ENCODE results near the gene SLC25A40.
"Not testable (repeated sequence)": the region's sequence is repeated elsewhere in the genome, so short reads cannot be mapped to it uniquely, and the experiment has no call there.

The SLC25A40 gene

GRCh38 chr7:87822056-87822455 lies 54.1 kb downstream of the SLC25A40 start:
- H3K36me3 ChIP-seq (ENCODE audit: control insufficient read depth, insufficient read depth, low read length); H3K4me1 ChIP-seq (ENCODE audit: control insufficient read depth, insufficient read depth, low read length); H3K27ac ChIP-seq (ENCODE audit: low read depth, low read length); H3K4me3 ChIP-seq (ENCODE audit: low read depth, low read length); H3K27me3 ChIP-seq (ENCODE audit: control insufficient read depth, insufficient read depth, low read length); H3K9ac ChIP-seq (ENCODE audit: low read depth, low read length): not testable (repeated sequence)
- H3K9me3 ChIP-seq (ENCODE audit: control insufficient read depth, insufficient read depth, low read length), result peaks cover 19% of the 10 kb centered on the region

- Histone ChIP-seq H3K4me1 (ENCODE audit: control insufficient read depth, insufficient read depth, low read length) (0 out of 2 replicates have a peak, but pooled peaks cover 5% of the 10 kb centered on the region), H3K9me3 (ENCODE audit: control insufficient read depth, insufficient read depth, low read length) (no peaks in the 10 kb centered on the region), H3K9ac (ENCODE audit: low read depth, low read length) (no peak overlapping the region), H3K27ac (ENCODE audit: low read depth, low read length) (no peak overlapping the region), H3K4me3 (ENCODE audit: low read depth, low read length) (no peak overlapping the region), H3K36me3 (ENCODE audit: control insufficient read depth, insufficient read depth, low read length) (no peaks in the 10 kb centered on the region), H3K27me3 (ENCODE audit: control insufficient read depth, insufficient read depth, low read length) (no peaks in the 10 kb centered on the region)
These were observed 57.8 kb downstream of the SLC25A40 start for GRCh38 chr7:87818336-87818735.

GRCh38 chr7:87816389-87816788 lies 59.8 kb downstream of the SLC25A40 start:
- Histone ChIP-seq H3K27me3 (ENCODE audit: control insufficient read depth, insufficient read depth, low read length) (no peaks in the 10 kb centered on the region), H3K27ac (ENCODE audit: low read depth, low read length) (no peak overlapping the region), H3K9me3 (ENCODE audit: control insufficient read depth, insufficient read depth, low read length) (no peaks in the 10 kb centered on the region), H3K4me1 (ENCODE audit: control insufficient read depth, insufficient read depth, low read length) (0 out of 2 replicates have a peak, but pooled peaks cover 5% of the 10 kb centered on the region), H3K4me3 (ENCODE audit: low read depth, low read length) (no peak overlapping the region), H3K9ac (ENCODE audit: low read depth, low read length) (no peak overlapping the region), H3K36me3 (ENCODE audit: control insufficient read depth, insufficient read depth, low read length) (no peaks in the 10 kb centered on the region)

- Histone ChIP-seq H3K4me1 (ENCODE audit: control insufficient read depth, insufficient read depth, low read length) (peaks cover 11% of the 10 kb centered on the region), H3K27me3 (ENCODE audit: control insufficient read depth, insufficient read depth, low read length) (no peaks in the 10 kb centered on the region), H3K9ac (ENCODE audit: low read depth, low read length) (no peak overlapping the region)
These were observed 65.4 kb downstream of the SLC25A40 start for GRCh38 chr7:87810726-87811125.

GRCh38 chr7:87810130-87810529 lies 66.0 kb downstream of the SLC25A40 start:
- Histone ChIP-seq H3K4me1 (ENCODE audit: control insufficient read depth, insufficient read depth, low read length) (peaks cover 11% of the 10 kb centered on the region), H3K27ac (ENCODE audit: low read depth, low read length) (peak overlapping the region; percentile 21), H3K36me3 (ENCODE audit: control insufficient read depth, insufficient read depth, low read length) (no peaks in the 10 kb centered on the region), H3K27me3 (ENCODE audit: control insufficient read depth, insufficient read depth, low read length) (no peaks in the 10 kb centered on the region), H3K4me3 (ENCODE audit: low read depth, low read length) (no peak overlapping the region), H3K9ac (ENCODE audit: low read depth, low read length) (no peak overlapping the region; the same call in 1 of the 2 replicates), H3K9me3 (ENCODE audit: control insufficient read depth, insufficient read depth, low read length) (no peaks in the 10 kb centered on the region)

More at GRCh38 chr7:87810726-87811125, 65.4 kb downstream of the SLC25A40 start:
- Histone ChIP-seq H3K9me3 (ENCODE audit: control insufficient read depth, insufficient read depth, low read length) (no peaks in the 10 kb centered on the region), H3K4me3 (ENCODE audit: low read depth, low read length) (no peak overlapping the region), H3K36me3 (ENCODE audit: control insufficient read depth, insufficient read depth, low read length) (no peaks in the 10 kb centered on the region), H3K27ac (ENCODE audit: low read depth, low read length) (peak overlapping the region; percentile 21)

GRCh38 chr7:87806150-87806549 lies 70.0 kb downstream of the SLC25A40 start:
- Histone ChIP-seq H3K27me3 (ENCODE audit: control insufficient read depth, insufficient read depth, low read length) (no peaks in the 10 kb centered on the region), H3K4me3 (ENCODE audit: low read depth, low read length) (no peak overlapping the region), H3K9me3 (ENCODE audit: control insufficient read depth, insufficient read depth, low read length) (no peaks in the 10 kb centered on the region), H3K4me1 (ENCODE audit: control insufficient read depth, insufficient read depth, low read length) (peaks cover 11% of the 10 kb centered on the region), H3K36me3 (ENCODE audit: control insufficient read depth, insufficient read depth, low read length) (no peaks in the 10 kb centered on the region), H3K9ac (ENCODE audit: low read depth, low read length) (no peak overlapping the region), H3K27ac (ENCODE audit: low read depth, low read length) (no peak overlapping the region)

GRCh38 chr7:87797798-87798403 lies 78.3 kb downstream of the SLC25A40 start:
- no peak overlapping the region for H3K4me3 ChIP-seq (ENCODE audit: low read depth, low read length)

GRCh38 chr7:87797395-87797794 lies 78.8 kb downstream of the SLC25A40 start:
- H3K27me3 ChIP-seq (ENCODE audit: control insufficient read depth, insufficient read depth, low read length), result no peaks in the 10 kb centered on the region

More at GRCh38 chr7:87797798-87798403, 78.3 kb downstream of the SLC25A40 start:
- Histone ChIP-seq H3K36me3 (ENCODE audit: control insufficient read depth, insufficient read depth, low read length) (no peaks in the 10 kb centered on the region), H3K27me3 (ENCODE audit: control insufficient read depth, insufficient read depth, low read length) (no peaks in the 10 kb centered on the region), H3K9ac (ENCODE audit: low read depth, low read length) (no peak overlapping the region), H3K9me3 (ENCODE audit: control insufficient read depth, insufficient read depth, low read length) (no peaks in the 10 kb centered on the region), H3K27ac (ENCODE audit: low read depth, low read length) (no peak overlapping the region), H3K4me1 (ENCODE audit: control insufficient read depth, insufficient read depth, low read length) (no peaks in the 10 kb centered on the region; the same call in 1 of the 2 replicates)

GRCh38 chr7:87785368-87785995 lies 90.7 kb downstream of the SLC25A40 start:
- Histone ChIP-seq H3K27me3 (ENCODE audit: control insufficient read depth, insufficient read depth, low read length) (no peaks in the 10 kb centered on the region), H3K36me3 (ENCODE audit: control insufficient read depth, insufficient read depth, low read length) (no peaks in the 10 kb centered on the region), H3K9me3 (ENCODE audit: control insufficient read depth, insufficient read depth, low read length) (no peaks in the 10 kb centered on the region), H3K4me1 (ENCODE audit: control insufficient read depth, insufficient read depth, low read length) (no peaks in the 10 kb centered on the region), H3K27ac (ENCODE audit: low read depth, low read length) (no peak overlapping the region), H3K9ac (ENCODE audit: low read depth, low read length) (no peak overlapping the region), H3K4me3 (ENCODE audit: low read depth, low read length) (no peak overlapping the region)

More at GRCh38 chr7:87797395-87797794, 78.8 kb downstream of the SLC25A40 start:
- Histone ChIP-seq H3K36me3 (ENCODE audit: control insufficient read depth, insufficient read depth, low read length) (no peaks in the 10 kb centered on the region), H3K9ac (ENCODE audit: low read depth, low read length) (no peak overlapping the region), H3K27ac (ENCODE audit: low read depth, low read length) (no peak overlapping the region), H3K4me3 (ENCODE audit: low read depth, low read length) (no peak overlapping the region), H3K4me1 (ENCODE audit: control insufficient read depth, insufficient read depth, low read length) (no peaks in the 10 kb centered on the region; the same call in 1 of the 2 replicates), H3K9me3 (ENCODE audit: control insufficient read depth, insufficient read depth, low read length) (no peaks in the 10 kb centered on the region)

- no peak overlapping the region for H3K27ac ChIP-seq (ENCODE audit: low read depth, low read length)
- H3K9me3 ChIP-seq (ENCODE audit: control insufficient read depth, insufficient read depth, low read length), result no peaks in the 10 kb centered on the region
- no peak overlapping the region for H3K9ac ChIP-seq (ENCODE audit: low read depth, low read length)
- no peaks in the 10 kb centered on the region for H3K27me3 ChIP-seq (ENCODE audit: control insufficient read depth, insufficient read depth, low read length)
- H3K4me3 ChIP-seq (ENCODE audit: low read depth, low read length), result no peak overlapping the region
- no peaks in the 10 kb centered on the region for H3K4me1 ChIP-seq (ENCODE audit: control insufficient read depth, insufficient read depth, low read length)
- H3K36me3 ChIP-seq (ENCODE audit: control insufficient read depth, insufficient read depth, low read length), result no peaks in the 10 kb centered on the region
These were observed 91.7 kb downstream of the SLC25A40 start for GRCh38 chr7:87784424-87784823.
